HG02885 (cell line): ENCODE results near the gene GARS1.
A peak's percentile ranks its signal among the peaks of the same experiment; 100 is the strongest.
"Not testable (repeated sequence)": the region's sequence is repeated elsewhere in the genome, so short reads cannot be mapped to it uniquely, and the experiment has no call there.

ENCODE experiments used
- ATAC-seq: cut with Tn5 transposase; IDR thresholded peaks from one replicate; pipeline ENCODE4 v1.9.1; 2021; ENCODE audit warnings: mild to moderate bottlenecking; ENCODE audit not compliant: unreplicated experiment, poor library complexity

The GARS1 gene

GRCh38 chr7:30618080-30618676 is 23.5 kb downstream of the GARS1 start:
- ATAC-seq = no peak

GRCh38 chr7:30618961-30619360 is 24.3 kb downstream of the GARS1 start:
- no peak for ATAC-seq

GRCh38 chr7:30625283-30625682 is 30.6 kb downstream of the GARS1 start:
- no peak for ATAC-seq

- no peak for ATAC-seq
Observed at GRCh38 chr7:30627026-30627425, 32.3 kb downstream of the GARS1 start.

GRCh38 chr7:30630986-30631385 is 36.3 kb downstream of the GARS1 start:
- ATAC-seq = peak; percentile 73

- no peak for ATAC-seq
Observed at GRCh38 chr7:30633223-30633622, 38.5 kb downstream of the GARS1 start.

- no peak for ATAC-seq
Observed at GRCh38 chr7:30634193-30634626, 39.5 kb downstream of the GARS1 start.

GRCh38 chr7:30634634-30635201 is 40.0 kb downstream of the GARS1 start:
- ATAC-seq = no peak

GRCh38 chr7:30635798-30636197 is 41.1 kb downstream of the GARS1 start:
- no peak for ATAC-seq

GRCh38 chr7:30642322-30642721 is 47.6 kb downstream of the GARS1 start:
- ATAC-seq = not testable (repeated sequence)

GRCh38 chr7:30642789-30643188 is 48.1 kb downstream of the GARS1 start:
- no peak for ATAC-seq

GRCh38 chr7:30644286-30644955 is 49.7 kb downstream of the GARS1 start:
- ATAC-seq = no peak

GRCh38 chr7:30645661-30646060 is 51.0 kb downstream of the GARS1 start:
- no peak for ATAC-seq

GRCh38 chr7:30646154-30646553 is 51.5 kb downstream of the GARS1 start:
- no peak for ATAC-seq

GRCh38 chr7:30647589-30648364 is 53.1 kb downstream of the GARS1 start:
- ATAC-seq = no peak

GRCh38 chr7:30648744-30649540 is 54.3 kb downstream of the GARS1 start:
- ATAC-seq = no peak

- ATAC-seq = no peak
Observed at GRCh38 chr7:30649717-30650420, 55.2 kb downstream of the GARS1 start.

GRCh38 chr7:30650421-30650808 is 55.7 kb downstream of the GARS1 start:
- ATAC-seq = no peak

- no peak for ATAC-seq
Observed at GRCh38 chr7:30652132-30652531, 57.5 kb downstream of the GARS1 start.
